ENCODE data around the gene RNASEH2C. TPM values are rescaled to one million over a fixed set of nuclear protein-coding genes. Genes with fewer than 3 reads are reported as not detected.

Gene RNASEH2C
- total RNA-seq, 4 donors from 2014 or later, result 27.2 to 98.2 (median 35.4) TPM

GRCh38 chr11:65703846-65704245, 16.8 kb downstream of the RNASEH2C start:
- no peaks in the 10 kb centered on the region for H3K27me3 ChIP-seq
- DNase-seq, result no peak
- H3K4me3 ChIP-seq, result no peak overlapping the region
- TF ChIP-seq CTCF (IDR thresholded peaks at IDR 0.05) (no peak), POLR2A (IDR thresholded peaks at IDR 0.05) (no peak)
- no peak overlapping the region for H3K27ac ChIP-seq
- H3K36me3 ChIP-seq, result no peaks in the 10 kb centered on the region
- peaks cover 0 to 4% (median 2%) of the 10 kb centered on the region in 4 donors for H3K4me1 ChIP-seq
- H3K9me3 ChIP-seq, result no peaks in the 10 kb centered on the region

- Histone ChIP-seq H3K9me3 (no peaks in the 10 kb centered on the region), H3K4me1 (peaks cover 0 to 4% (median 2%) of the 10 kb centered on the region in 4 donors), H3K4me3 (no peak overlapping the region), H3K27ac (no peak overlapping the region), H3K36me3 (no peaks in the 10 kb centered on the region), H3K27me3 (no peaks in the 10 kb centered on the region)
- no peak for DNase-seq
- TF ChIP-seq CTCF (IDR thresholded peaks at IDR 0.05), result no peak
- TF ChIP-seq POLR2A (IDR thresholded peaks at IDR 0.05), result no peak
Measured at GRCh38 chr11:65701686-65702085, 18.9 kb downstream of the RNASEH2C start.

- DNase-seq, result no peak
- Histone ChIP-seq H3K9me3 (no peaks in the 10 kb centered on the region), H3K4me3 (no peak overlapping the region), H3K27ac (no peak overlapping the region), H3K4me1 (no peaks in the 10 kb centered on the region), H3K36me3 (no peaks in the 10 kb centered on the region), H3K27me3 (no peaks in the 10 kb centered on the region)
- TF ChIP-seq CTCF (IDR thresholded peaks at IDR 0.05), result no peak
- no peak for TF ChIP-seq POLR2A (IDR thresholded peaks at IDR 0.05)
Measured at GRCh38 chr11:65700399-65700798, 20.2 kb downstream of the RNASEH2C start.

GRCh38 chr11:65699306-65699705, 21.3 kb downstream of the RNASEH2C start:
- TF ChIP-seq CTCF (IDR thresholded peaks at IDR 0.05), result no peak
- TF ChIP-seq POLR2A (IDR thresholded peaks at IDR 0.05), result no peak
- H3K27me3 ChIP-seq, result no peaks in the 10 kb centered on the region
- no peak overlapping the region for H3K27ac ChIP-seq
- no peaks in the 10 kb centered on the region for H3K9me3 ChIP-seq
- H3K36me3 ChIP-seq, result no peaks in the 10 kb centered on the region
- no peaks in the 10 kb centered on the region for H3K4me1 ChIP-seq
- DNase-seq, result no peak
- H3K4me3 ChIP-seq, result no peak overlapping the region

GRCh38 chr11:65698205-65698604, 22.4 kb downstream of the RNASEH2C start:
- DNase-seq, result no peak
- Histone ChIP-seq H3K36me3 (no peaks in the 10 kb centered on the region), H3K27me3 (no peaks in the 10 kb centered on the region), H3K27ac (no peak overlapping the region), H3K9me3 (no peaks in the 10 kb centered on the region), H3K4me1 (no peaks in the 10 kb centered on the region), H3K4me3 (no peak overlapping the region)
- no peak for TF ChIP-seq POLR2A (IDR thresholded peaks at IDR 0.05)
- TF ChIP-seq CTCF (IDR thresholded peaks at IDR 0.05), result no peak
